Adipose tissue (tissue), 3 donors: ENCODE data around the gene PNKD. TPM values are rescaled to one million over a fixed set of nuclear protein-coding genes. Genes with fewer than 3 reads are reported as not detected.

ENCODE experiments used
- polyA plus RNA-seq, 3 donors: library from polyadenylated mRNA; stranded (reverse); fragments of 200-250 nt; gene quantifications; one replicate each; pipeline ENCODE4 v1.2.3, GENCODE V29; 2013
- donor health status: healthy with polysubstance abuse.
- donor health status: Bipolar disorder and iron deficiency.
- donor health status: healthy.

PNKD gene
- polyA plus RNA-seq, 3 donors: 45.0 to 113 (median 80.3) TPM

Other genes with a start within 250 kb of the PNKD start
- under 1 TPM in 2 of 3 donors, not detected in 1; 0.07 to 0.40 TPM for gene RUFY4, start 201.3 kb upstream of the PNKD start, polyA plus RNA-seq
- gene CXCR2, start 144.5 kb upstream of the PNKD start, polyA plus RNA-seq: 10 to 100 TPM in 1 of 3 donors, 1 to 10 TPM in 1, under 1 TPM in 1; 0.20 to 10.8 (median 8.1) TPM
- gene CXCR1, start 103.6 kb upstream of the PNKD start, polyA plus RNA-seq: 1 to 10 TPM in 2 of 3 donors, under 1 TPM in 1; 0.09 to 7.9 (median 6.6) TPM
- 100 to 1,000 TPM in 2 of 3 donors, 10 to 100 TPM in 1; 65.3 to 309 (median 256) TPM for gene ARPC2, start 53.3 kb upstream of the PNKD start, polyA plus RNA-seq
- gene GPBAR1, start 9.5 kb upstream of the PNKD start, polyA plus RNA-seq: 10 to 100 TPM in 2 of 3 donors, 1 to 10 TPM in 1; 1.9 to 75.3 (median 29.4) TPM
- gene AAMP, start 382 bp upstream of the PNKD start, polyA plus RNA-seq: 100 to 1,000 TPM in 2 of 3 donors, 10 to 100 TPM in 1; 64.6 to 142 (median 105) TPM
- 100 to 1,000 TPM; 127 to 507 (median 227) TPM for gene TMBIM1, start 22.0 kb downstream of the PNKD start, polyA plus RNA-seq
- gene CATIP, start 86.3 kb downstream of the PNKD start, polyA plus RNA-seq: under 1 TPM in 2 of 3 donors, not detected in 1; 0.10 to 0.67 TPM
- 10 to 100 TPM in 1 of 3 donors, 1 to 10 TPM in 2; 5.6 to 59.0 (median 7.0) TPM for gene SLC11A1, start 111.8 kb downstream of the PNKD start, polyA plus RNA-seq
- 100 to 1,000 TPM in 2 of 3 donors, 10 to 100 TPM in 1; 72.0 to 134 (median 132) TPM for gene CTDSP1, start 129.3 kb downstream of the PNKD start, polyA plus RNA-seq
- 1 to 10 TPM in 1 of 3 donors, under 1 TPM in 1, not detected in 1; 0.15 to 9.2 TPM for gene VIL1, start 148.6 kb downstream of the PNKD start, polyA plus RNA-seq